ENCODE measurements around the gene APC. TPM values are rescaled to one million over a fixed set of nuclear protein-coding genes. Genes with fewer than 3 reads are reported as not detected.
"Not testable (repeated sequence)": the region's sequence is repeated elsewhere in the genome, so short reads cannot be mapped to it uniquely, and the experiment has no call there.

APC gene
- total and polyA plus RNA-seq, 12 donors: 3.1 to 47.6 (median 36.6) TPM

- H3K9me3 ChIP-seq: no peaks in the 10 kb centered on the region
- H3K4me3 ChIP-seq: no peak overlapping the region
- ATAC-seq (peak in 7 of 8 donors; percentile 23 to 69 (median 37)), DNase-seq (no peak)
- peaks cover 0 to 99% (median 42%) of the 10 kb centered on the region in 9 donors for H3K36me3 ChIP-seq
- no peaks in the 10 kb centered on the region for H3K27me3 ChIP-seq
- H3K27ac ChIP-seq: peak overlapping the region in 1 of 10 donors; percentile 2
- WGBS, 2 donors: 67 to 91% methylated on average over 2 of the region's 2 CpGs
- no peak for TF ChIP-seq CTCF (IDR thresholded peaks at IDR 0.05)
- intact Hi-C loops (cut with DNase I): no loop called here
- peaks cover 0 to 59% (median 23%) of the 10 kb centered on the region in 9 donors for H3K4me1 ChIP-seq
These were observed 142.7 kb downstream of the APC start for GRCh38 chr5:112880219-112880964.

DNA sequence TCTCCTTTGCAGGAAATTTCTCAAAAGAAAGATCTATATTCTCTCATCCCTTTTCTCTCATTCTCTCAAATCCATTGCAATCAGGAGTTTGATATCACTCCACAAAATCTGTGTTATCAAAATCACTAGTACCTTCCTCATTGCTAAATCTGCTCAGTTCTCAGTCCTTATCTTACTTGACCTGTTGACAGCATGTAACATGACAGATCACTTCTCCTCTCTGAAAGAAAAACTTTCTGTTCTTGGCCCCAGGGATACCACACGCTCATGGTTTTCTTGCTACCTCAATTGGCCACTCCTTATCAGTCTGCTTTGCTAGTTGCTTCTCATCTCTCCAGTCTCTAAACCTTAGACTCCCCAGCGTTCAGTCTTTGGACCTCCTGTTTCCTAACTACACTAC, 145.5 kb downstream of the APC start:
- no peak overlapping the region for H3K4me3 ChIP-seq
- H3K36me3 ChIP-seq: peaks cover 0 to 99% (median 49%) of the 10 kb centered on the region in 9 donors
- no peak for DNase-seq
- peaks cover 0 to 52% (median 20%) of the 10 kb centered on the region in 9 donors for H3K4me1 ChIP-seq
- intact Hi-C loops (cut with DNase I): no loop called here
- TF ChIP-seq CTCF (IDR thresholded peaks at IDR 0.05): no peak
- peak overlapping the region in 1 of 10 donors; percentile 1 for H3K27ac ChIP-seq
- 43 to 53% methylated on average over 2 of the region's 2 CpGs for WGBS, 2 donors
- H3K27me3 ChIP-seq: no peaks in the 10 kb centered on the region
- ATAC-seq: peak in 2 of 8 donors; percentile 21 to 31
- H3K9me3 ChIP-seq: no peaks in the 10 kb centered on the region

GRCh38 chr5:112885001-112885400, 147.3 kb downstream of the APC start:
- Histone ChIP-seq H3K4me1 (peaks cover 0 to 35% (median 17%) of the 10 kb centered on the region in 9 donors), H3K27ac (peak overlapping the region in 1 of 10 donors; percentile 14), H3K4me3 (no peak overlapping the region), H3K9me3 (no peaks in the 10 kb centered on the region), H3K27me3 (no peaks in the 10 kb centered on the region), H3K36me3 (peaks cover 0 to 100% (median 47%) of the 10 kb centered on the region in 9 donors)
- TF ChIP-seq CTCF (IDR thresholded peaks at IDR 0.05): no peak
- ATAC-seq: peak in 2 of 8 donors; percentile 45 to 57
- DNase-seq: peak in 1 of 2 donors; percentile 28
- intact Hi-C loops (cut with DNase I): no loop called here
- 78 to 92% methylated on average over 3 of the region's 3 CpGs for WGBS, 2 donors

DNA sequence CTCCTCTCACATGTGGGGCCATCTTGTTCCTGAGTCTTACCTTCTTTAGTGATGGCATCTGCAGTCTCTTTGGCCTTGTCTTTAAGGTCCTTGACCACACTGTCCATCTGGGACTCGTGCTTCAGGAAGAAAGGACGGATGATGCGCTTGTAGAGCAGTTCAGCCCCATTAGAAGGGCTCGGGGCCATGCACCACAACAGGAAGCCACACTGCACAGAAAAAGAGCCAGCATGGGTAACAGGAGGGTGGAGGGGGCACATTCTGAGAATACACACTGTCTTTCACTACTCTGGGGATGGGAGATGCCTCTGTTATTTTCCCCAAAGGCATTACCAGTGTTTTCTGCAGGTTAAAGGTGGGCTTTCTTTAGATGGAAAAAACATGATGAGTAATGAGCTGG, 149.3 kb downstream of the APC start:
- H3K36me3 ChIP-seq: peaks cover 0 to 100% (median 48%) of the 10 kb centered on the region in 9 donors
- ATAC-seq: no peak
- WGBS, 2 donors: 94 to 96% methylated on average over 4 of the region's 4 CpGs

DNA sequence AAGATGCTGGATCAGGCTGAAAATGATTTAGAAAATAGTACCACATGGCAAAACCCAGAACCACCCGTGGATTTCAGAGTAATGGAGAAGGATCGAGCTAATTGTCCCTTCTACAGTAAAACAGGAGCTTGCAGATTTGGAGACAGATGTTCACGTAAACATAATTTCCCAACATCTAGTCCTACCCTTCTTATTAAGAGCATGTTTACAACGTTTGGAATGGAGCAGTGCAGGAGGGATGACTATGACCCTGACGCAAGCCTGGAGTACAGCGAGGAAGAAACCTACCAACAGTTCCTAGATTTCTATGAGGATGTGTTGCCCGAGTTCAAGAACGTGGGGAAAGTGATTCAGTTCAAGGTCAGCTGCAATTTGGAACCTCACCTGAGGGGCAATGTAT, 154.4 kb downstream of the APC start:
- 89 to 90% methylated on average over 8 of the region's 8 CpGs for WGBS, 2 donors
- H3K36me3 ChIP-seq: peaks cover 0 to 97% (median 11%) of the 10 kb centered on the region in 9 donors
- H3K4me1 ChIP-seq: peaks cover 0 to 34% (median 9%) of the 10 kb centered on the region in 9 donors
- H3K27me3 ChIP-seq; intact Hi-C loops (cut with DNase I); H3K4me3 ChIP-seq; DNase-seq; H3K9me3 ChIP-seq; ATAC-seq; H3K27ac ChIP-seq: not testable (repeated sequence)

More for the DNA sequence above, 149.3 kb downstream of the APC start:
- H3K4me3 ChIP-seq: no peak overlapping the region
- H3K4me1 ChIP-seq: peaks cover 0 to 27% (median 17%) of the 10 kb centered on the region in 9 donors
- DNase-seq: no peak
- H3K27me3 ChIP-seq: no peaks in the 10 kb centered on the region
- no peaks in the 10 kb centered on the region for H3K9me3 ChIP-seq
- no peak overlapping the region for H3K27ac ChIP-seq
- no peak for TF ChIP-seq CTCF (IDR thresholded peaks at IDR 0.05)
- intact Hi-C loops (cut with DNase I): no loop called here

Data from heart right ventricle (tissue), 16 donors.